Activated T-helper 1 cell treated with anti-CD3 and anti-CD28 coated beads, Interleukin-2, amount 50 U/mL, for 16 hours (primary cell): Measurements from ENCODE around the gene KDM7A.

Experiments
- DNase-seq, 2 donors: peaks; one replicate each; pipeline ENCODE4 v3.0.0-alpha.2; 2020; ENCODE audit warnings: low read depth in 1 of 2, low spot score in 1 of 2

The KDM7A gene

DNA sequence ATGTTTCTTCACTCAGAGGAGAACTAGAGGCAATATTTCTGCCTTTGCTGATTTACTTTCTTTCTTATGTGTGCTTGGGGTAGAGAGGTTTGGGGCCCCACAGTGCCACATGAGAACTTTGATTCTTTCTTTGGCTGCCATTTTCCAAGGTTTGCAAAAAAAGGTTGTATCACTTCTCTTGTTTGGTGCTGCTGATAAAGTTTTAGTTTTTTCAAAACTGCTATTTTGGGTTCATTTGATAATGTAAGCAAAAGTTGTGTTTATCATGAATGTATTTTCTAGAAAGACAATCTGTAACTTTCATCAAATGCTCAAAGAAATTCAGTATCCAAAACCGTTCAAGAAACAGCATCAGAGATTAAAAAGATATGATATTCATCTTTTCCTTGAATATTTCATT is 83.4 kb downstream of the KDM7A start:
- DNase-seq: no peak

DNA sequence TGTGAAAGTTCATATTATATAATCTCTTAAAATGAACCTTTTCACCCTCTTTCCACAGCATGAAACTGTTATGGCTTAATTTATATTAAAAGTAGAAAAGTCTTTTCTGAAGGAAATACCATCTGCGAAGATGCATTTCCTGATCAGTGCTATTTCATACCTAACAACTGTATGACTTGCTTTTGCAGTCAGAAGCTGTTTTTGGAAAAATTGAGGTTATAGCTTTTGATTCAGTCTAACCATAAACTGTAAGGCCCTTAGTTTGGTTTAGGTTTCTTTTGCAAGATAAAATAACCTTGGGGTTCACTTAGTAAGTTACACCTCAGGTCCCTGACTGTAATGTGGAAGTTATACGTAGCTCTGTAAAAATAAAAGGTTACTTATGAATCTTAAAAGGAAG is 91.3 kb downstream of the KDM7A start:
- no peak for DNase-seq

DNA sequence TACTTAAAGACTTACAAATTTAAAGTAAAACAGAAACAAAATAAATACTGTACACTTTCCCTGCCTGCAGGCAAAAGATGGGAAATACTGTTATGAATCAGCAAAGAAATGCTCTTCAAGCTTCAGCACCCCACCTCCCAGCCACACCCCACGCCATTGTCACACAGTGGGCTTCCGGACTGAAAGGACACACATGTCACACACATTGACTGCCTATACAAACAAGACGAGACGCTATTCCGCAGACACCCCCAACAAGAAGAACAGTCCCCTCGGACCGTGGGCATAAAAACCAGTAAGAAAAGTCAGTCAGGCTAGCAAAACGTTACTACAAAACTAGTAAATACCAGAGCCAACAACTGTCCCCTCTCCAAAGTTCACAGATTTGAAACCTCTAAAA is 91.8 kb downstream of the KDM7A start:
- peak in 1 of 2 donors; percentile 19 for DNase-seq

DNA sequence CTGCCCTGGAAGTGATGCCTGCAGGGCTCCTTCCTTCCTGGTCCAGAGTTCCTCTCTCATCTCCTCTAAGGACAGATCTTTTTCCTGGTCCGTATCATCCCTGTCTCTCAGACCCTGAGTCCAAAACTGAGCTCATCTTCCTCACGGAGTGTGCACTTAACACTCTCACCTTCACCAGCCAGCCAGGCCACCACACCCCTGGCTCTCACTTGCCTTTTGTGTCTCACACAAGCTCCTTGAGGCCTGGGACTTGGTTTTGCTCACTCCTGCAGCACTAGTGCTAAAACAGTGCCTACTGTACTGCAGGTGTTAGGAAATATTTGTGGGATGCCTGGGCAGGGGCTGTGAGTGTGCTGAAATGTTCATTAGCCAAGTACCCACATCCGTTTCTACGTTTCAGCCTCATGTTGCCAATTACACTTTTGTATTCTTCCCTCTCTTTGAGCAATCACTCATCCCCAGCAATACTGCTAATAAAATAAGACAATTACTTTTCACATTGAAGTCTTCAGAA is 92.6 kb downstream of the KDM7A start:
- DNase-seq: no peak

DNA sequence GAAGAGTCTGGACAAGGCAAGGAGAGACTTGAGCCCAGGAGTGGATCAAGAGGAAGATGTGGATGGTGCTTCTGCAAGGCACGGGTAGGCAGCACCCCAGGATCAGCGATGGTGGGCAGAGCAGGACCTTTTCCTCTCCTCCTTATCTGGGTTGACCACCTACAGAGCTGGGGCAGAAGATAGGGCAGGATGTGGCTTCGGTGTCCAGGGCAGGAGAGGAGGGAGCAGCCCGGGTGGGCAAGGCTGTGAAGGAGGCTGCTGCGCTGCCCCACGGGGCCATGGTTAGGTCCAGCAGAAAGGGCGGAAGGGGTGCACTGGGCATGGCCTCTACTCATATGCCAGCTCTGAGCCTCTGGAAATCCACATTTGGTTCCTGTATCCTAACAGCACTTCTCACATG is 94.0 kb downstream of the KDM7A start:
- DNase-seq: no peak

DNA sequence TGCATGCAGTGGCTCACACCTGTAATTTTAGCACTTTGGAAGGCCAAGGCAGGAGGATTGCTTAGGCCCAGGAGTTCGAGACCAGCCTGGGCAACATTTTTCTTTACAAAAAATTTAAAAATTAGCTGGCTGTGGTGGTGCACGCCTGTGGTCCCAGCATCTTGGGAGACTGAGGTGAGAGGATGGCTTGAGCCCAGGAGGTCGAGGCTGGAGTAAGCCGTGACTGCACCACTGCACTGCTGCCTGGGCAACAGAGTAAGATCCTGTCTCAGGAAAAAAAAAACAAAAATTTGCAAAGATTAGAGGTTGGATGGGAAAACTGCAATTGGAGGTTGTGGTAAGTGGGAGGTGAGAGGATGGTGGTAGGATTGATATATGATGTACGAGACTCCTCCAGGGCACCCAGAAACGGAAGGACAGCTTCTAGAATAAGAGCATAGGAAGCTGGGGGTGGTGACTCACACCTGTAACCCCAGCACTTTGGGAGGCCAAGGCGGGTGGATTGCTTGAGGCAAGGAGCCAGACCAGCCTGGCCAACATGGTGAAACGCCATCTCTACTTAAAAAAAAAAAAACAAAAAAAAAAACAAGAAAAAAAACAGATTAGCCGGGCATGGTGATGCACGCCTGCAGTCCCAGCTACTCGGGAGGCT is 94.9 kb downstream of the KDM7A start:
- no peak for DNase-seq

DNA sequence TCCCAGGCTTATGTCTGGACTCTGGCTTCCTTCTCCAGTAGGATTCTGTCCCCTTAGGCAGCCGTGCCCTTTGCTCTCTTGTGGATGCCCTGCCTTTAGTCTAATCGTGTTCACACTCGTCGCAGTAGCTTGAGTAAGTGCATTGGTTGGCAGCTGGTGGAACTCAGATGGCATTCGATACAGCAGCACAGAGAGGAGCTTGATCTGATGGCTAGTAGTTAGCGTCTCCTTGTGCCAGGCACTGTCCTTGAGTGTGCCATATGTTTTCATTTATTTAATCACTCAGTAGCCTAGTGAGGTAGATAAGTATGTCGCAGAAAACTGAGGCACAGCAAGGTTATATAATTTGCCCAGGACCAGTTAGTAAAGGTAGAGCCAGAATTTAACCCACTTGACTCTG is 95.9 kb downstream of the KDM7A start:
- no peak for DNase-seq

DNA sequence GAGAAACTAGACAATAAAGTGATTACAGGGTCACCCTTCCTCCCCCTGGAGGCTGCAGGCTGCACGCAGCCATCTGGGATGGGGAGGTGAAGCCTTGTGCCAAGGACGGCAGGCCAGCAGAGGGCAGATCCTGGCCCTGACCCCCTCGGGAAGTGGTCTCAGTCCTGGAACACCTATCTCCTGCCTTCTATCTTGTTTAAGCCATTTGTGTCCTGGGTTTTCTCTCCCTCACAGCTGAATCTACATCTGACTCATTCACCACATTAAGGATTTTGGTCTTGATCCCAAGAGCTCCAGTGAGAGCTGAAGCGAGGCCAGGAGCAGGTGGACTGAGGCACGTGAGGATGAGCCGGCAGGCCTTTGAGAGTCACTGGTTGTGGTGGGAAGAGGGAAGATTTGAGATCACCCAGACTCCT is 97.7 kb downstream of the KDM7A start:
- DNase-seq: no peak

DNA sequence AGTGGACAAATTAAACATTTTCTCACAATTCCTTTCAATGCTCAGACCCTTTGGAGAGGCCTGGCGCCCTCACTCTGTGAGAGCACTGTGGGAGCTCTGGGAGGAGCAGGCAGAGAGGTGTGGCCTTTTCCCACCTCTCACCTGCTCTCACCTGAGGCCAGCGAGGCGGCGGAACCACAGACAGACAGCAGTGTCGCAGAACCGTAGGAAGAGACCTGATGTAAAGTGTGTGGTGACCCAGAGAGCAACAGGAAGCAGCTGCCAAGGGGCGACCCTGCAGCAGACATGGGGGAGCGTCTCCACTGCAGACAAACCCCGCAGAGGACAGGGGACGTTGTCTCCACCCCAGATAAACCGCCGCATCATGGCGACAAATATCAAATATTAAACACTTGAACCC is 98.4 kb downstream of the KDM7A start:
- DNase-seq: no peak

DNA sequence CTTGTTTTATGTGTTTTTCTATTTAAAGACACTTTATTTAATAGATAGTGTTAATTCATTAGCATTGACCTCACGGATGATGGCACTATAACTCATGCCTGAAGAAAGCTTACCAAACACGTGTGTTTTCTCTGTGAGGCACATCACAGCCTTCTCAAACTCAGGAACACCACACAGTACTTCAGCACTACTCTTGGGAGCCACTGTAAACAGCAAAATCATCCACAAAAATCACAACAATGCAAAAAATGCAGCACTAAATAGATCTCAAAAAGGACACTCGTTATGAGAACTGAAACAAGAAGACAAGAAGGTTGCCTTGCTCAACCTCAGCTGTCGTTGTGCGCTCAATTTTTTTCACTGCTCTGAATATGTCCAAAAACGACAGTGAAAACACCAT is 102.0 kb downstream of the KDM7A start:
- DNase-seq: no peak

DNA sequence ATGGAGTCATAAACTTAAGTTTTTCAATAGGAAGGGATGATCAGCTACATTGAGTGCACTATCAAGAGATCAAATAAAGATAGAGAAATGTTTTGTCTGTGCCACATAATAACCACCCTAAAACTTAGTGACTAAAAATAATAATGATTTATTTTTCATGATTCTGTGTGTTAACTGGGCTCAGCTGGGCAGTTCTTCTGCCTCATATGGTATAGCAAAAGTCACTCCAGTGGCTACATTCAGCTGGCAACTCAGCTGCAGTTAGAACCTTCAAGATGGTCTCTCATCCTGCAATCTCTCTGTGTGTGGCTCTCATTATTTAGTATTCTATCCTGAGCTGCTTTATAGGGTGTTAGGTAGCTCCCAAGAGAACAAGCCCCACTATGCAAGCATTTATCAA is 106.2 kb downstream of the KDM7A start:
- no peak for DNase-seq

DNA sequence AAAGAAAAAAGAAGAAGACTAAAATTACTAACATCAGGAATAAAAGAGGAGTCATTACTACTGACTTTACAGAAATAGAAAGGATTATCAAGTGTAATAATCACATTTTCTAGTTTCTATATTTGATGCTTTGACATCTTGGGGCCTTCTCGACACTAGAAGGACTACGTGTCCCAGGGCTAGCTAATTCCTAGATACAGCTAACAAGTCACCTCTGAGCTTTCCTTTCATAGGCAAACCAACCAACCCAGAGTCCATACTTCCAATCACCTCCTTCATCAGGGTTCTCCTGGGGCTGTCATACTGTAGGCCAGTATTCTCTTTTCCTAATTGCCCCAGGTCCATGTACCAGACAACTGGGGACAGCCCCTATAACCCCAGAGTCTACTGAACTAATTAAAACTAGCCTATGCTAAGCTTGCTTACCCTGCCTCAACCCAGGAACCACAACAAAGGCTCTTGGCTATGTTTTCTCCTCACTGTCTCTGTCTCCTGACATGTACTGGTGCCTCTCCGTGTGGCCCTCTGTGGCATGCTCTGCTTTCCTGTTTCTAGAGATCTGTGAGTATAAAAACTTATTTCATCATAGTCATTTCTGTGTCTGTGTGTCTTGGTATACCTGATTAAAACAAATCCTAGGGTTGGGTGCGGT is 107.4 kb downstream of the KDM7A start:
- no peak for DNase-seq

DNA sequence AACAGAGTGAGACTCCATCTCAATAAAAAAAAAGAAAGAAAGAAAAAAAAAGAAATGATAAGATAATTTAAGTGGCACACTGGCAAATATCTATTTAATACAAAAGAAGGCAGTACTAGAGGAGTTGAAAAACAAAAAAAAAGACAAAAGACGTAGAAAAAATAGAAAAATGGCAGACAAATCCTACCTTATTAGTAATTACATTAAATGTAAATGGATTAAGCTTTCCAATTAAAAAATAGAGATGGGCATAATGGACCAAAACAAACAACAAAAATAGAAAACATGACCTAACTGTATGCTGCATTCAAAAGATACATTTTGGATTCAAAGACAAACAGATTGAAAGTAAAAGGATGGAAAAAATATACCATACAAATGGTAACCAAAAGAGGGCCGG is 108.8 kb downstream of the KDM7A start:
- DNase-seq: no peak

DNA sequence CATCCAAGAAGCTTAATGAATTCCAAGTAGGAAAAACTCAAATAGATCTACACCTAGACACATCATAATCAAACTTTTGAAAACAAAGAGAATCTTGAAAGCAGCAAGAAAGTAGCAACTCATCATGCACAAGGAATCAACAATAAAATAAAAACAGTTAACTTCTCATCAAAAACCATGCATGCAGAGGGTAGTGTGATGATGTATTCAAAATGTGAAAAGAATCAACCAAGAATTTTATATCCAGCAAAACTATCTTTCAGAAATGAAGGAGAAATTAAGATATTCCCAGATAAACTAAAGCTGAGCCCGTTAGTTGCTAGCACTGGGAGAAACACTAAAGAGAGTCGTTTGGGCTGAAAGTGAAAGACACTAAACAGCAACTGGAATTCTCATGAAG is 109.7 kb downstream of the KDM7A start:
- DNase-seq: no peak

DNA sequence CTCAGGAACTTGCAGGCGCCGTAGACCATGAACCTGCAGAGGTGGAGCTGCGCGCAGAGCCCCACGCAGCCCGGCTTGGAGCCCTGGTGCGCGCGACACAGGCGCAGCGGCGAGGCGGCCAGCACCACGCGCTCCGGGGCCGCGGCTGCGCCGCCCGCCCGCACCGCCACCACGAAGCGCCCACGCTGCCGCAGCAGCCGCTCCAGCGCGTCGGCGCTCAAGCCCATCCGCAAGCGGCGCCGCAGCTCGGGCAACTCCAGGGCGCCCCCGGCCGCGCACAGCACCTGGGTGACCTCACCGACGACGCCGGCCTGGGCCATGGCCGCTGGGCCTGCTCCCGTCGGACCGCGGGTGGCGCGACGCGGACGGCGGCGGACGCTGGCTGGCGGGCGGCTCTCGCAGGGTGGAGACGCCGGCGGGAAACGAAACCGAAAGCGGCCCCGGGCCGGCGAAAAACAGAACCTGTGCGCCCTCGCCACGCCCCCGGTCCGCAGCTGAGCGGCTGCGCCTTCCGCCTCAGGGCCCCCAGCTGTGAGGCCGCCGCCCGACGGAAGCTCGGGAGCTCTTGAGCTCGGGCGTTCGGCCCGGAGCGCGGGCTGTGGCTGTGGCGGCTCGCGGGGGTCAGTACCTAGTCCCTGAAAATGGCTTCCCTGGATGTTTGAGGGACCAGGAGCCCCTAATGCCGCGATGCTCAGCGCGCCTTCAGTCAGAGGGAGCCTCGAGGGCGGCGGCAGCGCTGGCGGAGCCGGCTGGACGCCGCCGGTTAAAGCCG is 114.1 kb downstream of the KDM7A start, which contains the start of gene PARP12:
TSS of gene PARP12 (minus strand) at position 424 of the 772 bp plus-strand sequence. CDS start at position 320, 104 bp downstream.
- peak; percentile 76 to 78 for DNase-seq

DNA sequence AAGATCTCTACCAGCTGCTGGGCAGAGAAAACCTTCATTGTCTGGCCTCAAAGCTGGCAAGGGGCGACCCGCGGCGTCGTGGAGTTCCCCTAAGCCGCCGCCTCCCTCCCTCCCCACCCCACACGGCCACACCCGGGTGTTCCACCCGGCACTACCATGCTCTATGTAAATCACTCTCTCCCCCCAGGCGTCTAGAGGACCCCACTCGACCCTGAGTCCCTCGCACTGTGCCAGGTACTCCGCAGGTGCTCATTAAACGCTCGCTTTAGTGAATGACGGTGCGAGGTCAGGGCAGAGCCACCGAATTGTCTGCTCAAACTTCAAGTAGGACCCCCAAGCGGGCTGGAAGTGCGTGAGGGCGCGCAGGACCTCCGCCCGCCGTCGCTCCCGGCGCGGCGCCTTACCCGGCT is 114.7 kb downstream of the KDM7A start:
- peak; percentile 21 to 35 for DNase-seq

DNA sequence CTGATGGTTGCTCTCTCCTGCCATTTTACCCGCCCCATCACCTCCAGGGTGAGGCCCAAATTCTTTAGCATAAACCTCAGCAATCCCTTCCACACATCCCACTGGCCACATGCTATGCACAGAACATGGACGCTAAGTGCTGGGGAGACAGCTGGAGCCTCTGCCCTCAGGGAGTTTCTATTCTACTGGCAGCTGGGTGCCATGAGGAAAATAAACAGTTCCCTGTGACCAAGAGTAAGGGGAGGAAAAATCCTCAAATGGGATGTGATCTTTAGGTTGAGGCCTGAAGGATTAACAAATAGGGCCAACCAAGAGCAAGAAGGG is 115.2 kb downstream of the KDM7A start:
- DNase-seq: no peak

DNA sequence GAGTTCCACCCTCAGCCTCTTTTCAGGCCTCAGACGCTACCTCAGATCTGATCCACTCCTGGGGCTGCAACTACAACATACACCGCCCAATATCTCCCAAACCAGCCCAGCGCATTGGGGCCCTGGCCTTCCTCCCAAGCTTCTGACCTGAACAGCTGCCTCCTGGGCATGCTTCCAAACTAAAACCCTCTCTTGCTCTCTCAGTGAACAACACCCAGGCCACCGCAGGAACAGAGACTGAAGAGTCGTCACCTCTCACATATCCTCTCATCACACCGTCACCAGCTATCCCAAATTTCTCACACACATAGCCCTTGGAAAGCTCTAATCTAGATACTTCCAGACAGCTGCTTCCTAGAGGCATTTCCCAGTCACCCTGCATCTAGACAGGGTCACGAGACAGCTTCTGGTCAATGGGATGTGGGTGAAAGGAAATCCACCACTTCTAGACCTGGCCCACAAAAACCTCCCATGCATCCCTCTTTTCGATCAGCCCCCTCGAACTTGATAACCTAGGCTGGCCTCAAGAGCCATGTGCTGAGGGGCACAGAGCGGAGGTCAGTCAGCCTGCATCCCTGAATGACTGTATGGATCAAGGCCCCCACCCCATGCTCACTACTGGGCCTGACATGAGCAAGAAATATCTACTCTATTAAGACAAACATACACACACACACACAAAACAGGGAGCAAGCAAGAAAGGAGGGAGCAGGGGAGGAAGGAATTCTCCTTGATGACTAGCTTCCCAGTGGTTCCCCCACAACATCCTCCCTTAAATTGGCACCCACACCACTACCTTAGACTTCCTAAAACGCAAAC is 115.8 kb downstream of the KDM7A start:
- DNase-seq: no peak

DNA sequence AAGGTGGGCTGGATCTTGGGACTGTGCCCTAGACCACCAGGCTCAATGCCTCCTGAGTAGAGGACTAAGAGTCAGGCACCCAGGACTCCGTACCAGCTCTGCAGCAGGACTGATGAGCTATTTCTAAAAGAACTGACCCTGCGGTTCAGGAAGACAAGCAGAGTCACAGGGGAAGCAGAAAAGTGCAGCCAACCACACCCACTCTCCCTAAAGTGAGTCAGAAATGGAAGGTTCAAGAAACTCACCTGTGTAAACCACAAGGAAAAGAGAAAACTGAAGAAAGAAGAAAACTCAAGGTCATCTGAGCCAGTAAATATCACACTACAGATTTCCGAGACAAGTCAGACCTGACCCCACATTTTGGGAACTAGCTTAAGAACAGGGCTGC is 116.5 kb downstream of the KDM7A start:
- no peak for DNase-seq

DNA sequence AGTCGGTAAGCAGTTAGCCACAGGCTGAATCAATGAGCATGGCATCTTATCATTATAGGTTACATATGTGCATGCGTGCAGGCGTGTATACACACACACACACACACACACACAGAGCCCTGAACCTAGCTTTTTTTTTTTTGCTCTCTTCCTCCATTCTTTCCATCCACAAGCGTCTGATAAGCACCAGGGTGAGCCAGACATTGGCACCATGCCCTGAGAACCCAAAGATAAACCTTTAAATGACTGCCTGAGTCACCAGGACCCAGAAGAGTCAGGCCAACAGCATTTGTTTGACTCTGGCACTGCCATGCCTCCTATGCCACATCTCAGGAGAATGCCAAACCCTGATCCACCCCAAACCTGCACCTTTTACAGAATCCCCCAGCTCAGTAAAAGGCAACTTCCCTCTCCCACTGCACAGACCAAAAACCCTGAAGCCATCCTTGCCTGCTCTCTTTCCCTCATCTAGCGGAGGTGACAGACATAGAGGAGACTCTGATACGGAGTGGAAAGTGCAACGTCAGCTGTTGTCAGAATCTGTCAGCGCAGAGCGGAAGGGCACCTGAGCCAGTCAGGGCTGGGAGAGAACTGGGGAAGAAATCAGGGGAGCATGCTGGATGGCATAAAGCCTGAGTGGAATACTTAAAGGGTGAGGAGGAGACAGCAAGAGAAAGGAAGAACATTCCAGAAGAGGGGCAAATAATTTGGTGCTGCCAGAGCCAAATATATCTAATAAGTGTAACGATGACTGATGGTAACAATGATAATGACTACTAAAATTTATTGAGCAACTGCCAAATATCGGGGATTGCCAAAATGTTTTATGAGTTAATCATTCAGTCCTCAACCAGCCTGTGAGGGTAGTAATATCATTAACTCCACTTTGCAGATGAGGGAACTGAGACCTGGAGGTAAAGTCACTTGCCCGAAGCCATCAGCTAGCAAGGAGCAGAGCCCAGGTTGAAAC is 117.2 kb downstream of the KDM7A start:
- DNase-seq: peak in 1 of 2 donors; percentile 6
